ENCODE results near the gene TMEM92. TPM values are rescaled to one million over a fixed set of nuclear protein-coding genes. Genes with fewer than 3 reads are reported as not detected.

Gene TMEM92
- total and polyA plus RNA-seq, 2 experiments from 2014 or later = 17.3 to 30.0 TPM

- Histone ChIP-seq H3K9me3 (ENCODE audit: low read depth) (no peaks in the 10 kb centered on the region), H3K27me3 (no peaks in the 10 kb centered on the region), H3K27ac (no peak overlapping the region), H3K36me3 (no peaks in the 10 kb centered on the region), H3K4me3 (no peak overlapping the region), H3K4me1 (ENCODE audit: low read depth) (no peaks in the 10 kb centered on the region)
- no peak for TF ChIP-seq CTCF (IDR thresholded peaks at IDR 0.05; ENCODE audit: low read depth, low read length)
- no peak for DNase-seq (ENCODE audit: low read depth in 1 of 2, low spot score in 1 of 2)
Observed at GRCh38 chr17:50318501-50319285, 44.4 kb downstream of the TMEM92 start.

DNA sequence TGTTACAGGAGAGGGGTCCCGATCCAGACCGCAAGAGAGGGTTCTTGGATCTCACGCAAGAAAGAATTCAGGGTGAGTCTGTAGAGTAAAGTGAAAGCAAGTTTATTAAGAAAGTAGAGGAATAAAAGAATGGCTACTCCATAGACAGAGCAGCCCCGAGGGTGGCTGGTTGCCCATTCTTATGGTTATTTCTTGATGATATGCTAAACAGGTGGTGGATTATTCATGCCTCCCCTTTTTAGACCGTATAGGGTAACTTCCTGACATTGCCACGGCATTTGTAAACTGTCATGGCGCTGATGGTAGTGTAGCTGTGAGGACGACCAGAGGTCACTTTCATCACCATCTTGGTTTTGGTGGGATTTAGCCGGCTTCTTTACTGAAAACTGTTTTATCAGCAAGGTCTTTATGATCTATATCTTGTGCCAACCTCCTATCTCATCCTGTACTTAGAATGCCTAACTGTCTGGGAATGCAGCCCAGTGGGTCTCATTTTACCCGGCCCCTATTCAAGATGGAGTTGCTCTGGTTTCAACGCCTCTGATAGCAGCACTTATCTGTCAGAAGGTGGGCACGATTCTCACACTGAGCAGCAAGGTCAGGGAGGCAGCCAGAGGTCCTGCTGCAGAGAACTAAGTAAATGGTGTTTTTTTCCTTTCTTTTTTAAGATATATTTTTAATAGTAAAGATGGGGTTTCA, 45.2 kb downstream of the TMEM92 start:
- H3K27me3 ChIP-seq = no peaks in the 10 kb centered on the region
- DNase-seq (ENCODE audit: low read depth in 1 of 2, low spot score in 1 of 2) = no peak
- no peak for TF ChIP-seq CTCF (IDR thresholded peaks at IDR 0.05; ENCODE audit: low read depth, low read length)
- H3K27ac ChIP-seq = no peak overlapping the region
- H3K9me3 ChIP-seq (ENCODE audit: low read depth) = no peaks in the 10 kb centered on the region
- H3K36me3 ChIP-seq = no peaks in the 10 kb centered on the region
- H3K4me3 ChIP-seq = no peak overlapping the region
- no peaks in the 10 kb centered on the region for H3K4me1 ChIP-seq (ENCODE audit: low read depth)

DNA sequence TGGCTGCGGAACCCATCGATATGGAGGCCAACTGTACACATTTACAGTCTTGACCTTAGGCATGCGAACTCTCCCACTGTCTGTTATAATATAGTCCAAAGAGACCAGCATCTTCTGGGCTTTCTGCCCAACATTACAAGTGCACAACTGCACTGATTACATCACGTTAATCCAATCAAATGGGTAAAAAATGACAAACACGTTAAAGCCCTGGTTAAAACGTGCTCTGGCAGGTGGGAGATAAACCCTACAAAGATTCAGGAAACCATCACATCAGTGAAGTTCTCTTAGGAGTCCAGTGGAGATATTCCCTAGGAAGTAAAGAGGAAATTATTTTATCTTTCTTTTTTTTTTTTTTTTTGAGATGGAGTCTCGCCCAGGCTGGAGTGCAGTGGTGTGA, 48.0 kb downstream of the TMEM92 start:
- Histone ChIP-seq H3K4me1 (ENCODE audit: low read depth) (no peaks in the 10 kb centered on the region), H3K4me3 (no peak overlapping the region), H3K27me3 (no peaks in the 10 kb centered on the region), H3K27ac (no peak overlapping the region), H3K36me3 (no peaks in the 10 kb centered on the region), H3K9me3 (ENCODE audit: low read depth) (no peaks in the 10 kb centered on the region)
- no peak for TF ChIP-seq CTCF (IDR thresholded peaks at IDR 0.05; ENCODE audit: low read depth, low read length)
- peak in 1 of 2 donors; percentile 28 for DNase-seq (ENCODE audit: low read depth in 1 of 2, low spot score in 1 of 2)

- H3K9me3 ChIP-seq (ENCODE audit: low read depth) = no peaks in the 10 kb centered on the region
- no peaks in the 10 kb centered on the region for H3K36me3 ChIP-seq
- TF ChIP-seq CTCF (IDR thresholded peaks at IDR 0.05; ENCODE audit: low read depth, low read length) = no peak
- DNase-seq (ENCODE audit: low read depth in 1 of 2, low spot score in 1 of 2) = no peak
- H3K27ac ChIP-seq = no peak overlapping the region
- no peaks in the 10 kb centered on the region for H3K27me3 ChIP-seq
- H3K4me1 ChIP-seq (ENCODE audit: low read depth) = no peaks in the 10 kb centered on the region
- no peak overlapping the region for H3K4me3 ChIP-seq
Observed at GRCh38 chr17:50323060-50323459, 48.8 kb downstream of the TMEM92 start.

DNA sequence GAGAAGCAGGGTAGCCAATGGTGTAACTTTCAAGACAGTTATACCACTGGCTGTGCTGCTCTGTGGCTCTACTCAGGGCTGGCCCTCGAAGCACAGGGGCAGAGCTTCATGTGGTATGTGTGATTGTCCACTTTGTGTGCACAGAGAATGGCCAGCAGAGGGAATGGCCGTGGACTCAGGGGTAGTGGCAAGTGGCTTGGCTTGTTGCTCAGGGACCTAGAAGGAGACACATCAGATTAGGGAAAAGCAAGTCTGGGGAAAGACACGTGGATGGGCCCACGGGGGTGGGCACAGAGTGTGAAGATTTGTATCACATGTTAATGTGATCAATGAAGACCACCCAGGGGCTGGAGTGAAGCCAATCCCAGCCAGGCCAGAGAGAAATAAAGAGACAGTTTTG, 51.6 kb downstream of the TMEM92 start:
- H3K4me3 ChIP-seq = no peak overlapping the region
- no peak for DNase-seq (ENCODE audit: low read depth in 1 of 2, low spot score in 1 of 2)
- no peaks in the 10 kb centered on the region for H3K9me3 ChIP-seq (ENCODE audit: low read depth)
- no peak overlapping the region for H3K27ac ChIP-seq
- H3K4me1 ChIP-seq (ENCODE audit: low read depth) = no peaks in the 10 kb centered on the region
- no peaks in the 10 kb centered on the region for H3K27me3 ChIP-seq
- no peak for TF ChIP-seq CTCF (IDR thresholded peaks at IDR 0.05; ENCODE audit: low read depth, low read length)
- no peaks in the 10 kb centered on the region for H3K36me3 ChIP-seq

Data from cardiac muscle cell (in vitro differentiated cells and primary cell).